Measurements from ENCODE around the gene MAP7D1. TPM values are rescaled to one million over a fixed set of nuclear protein-coding genes. Genes with fewer than 3 reads are reported as not detected.

MAP7D1 gene
- total RNA-seq, 1 experiment from 2014 or later, result 49.9 TPM

GRCh38 chr1:36134031-36134430 lies 21.9 kb upstream of the MAP7D1 start:
- Histone ChIP-seq H3K9ac (ENCODE audit: extremely low read depth, insufficient read length, low read length) (no peak overlapping the region), H3K4me2 (ENCODE audit: insufficient read depth, insufficient read length, low read length) (no peak overlapping the region)
- H3K36me3 Mint-ChIP-seq (ENCODE audit: insufficient read depth in 1 of 3, low read depth in 3 of 3), result peaks cover 3 to 23% (median 12%) of the 10 kb centered on the region in 3 experiments; a peak in 6 of 7 replicates

More at GRCh38 chr1:36134031-36134430, 21.9 kb upstream of the MAP7D1 start:
- Histone ChIP-seq H2BK12ac (ENCODE audit: insufficient read length, low read depth, low read length) (no peak overlapping the region), H3K9me3 (ENCODE audit: control insufficient read depth, low read depth, low read length) (no peaks in the 10 kb centered on the region), H2AFZ (ENCODE audit: low read length) (no peak overlapping the region), H3K27ac (ENCODE audit: insufficient read length, low read depth, low read length) (no peak overlapping the region), H2BK15ac (ENCODE audit: low read depth, low read length) (no peak overlapping the region), H2AK5ac (ENCODE audit: insufficient read length, low read length) (no peak overlapping the region), H2BK120ac (ENCODE audit: low read depth, low read length, poor library complexity, severe bottlenecking) (no peak overlapping the region), H4K91ac (ENCODE audit: insufficient read length, low read depth, low read length) (no peak overlapping the region), H4K8ac (replicated peaks; ENCODE audit: insufficient read length, low read depth, low read length) (no peak overlapping the region), H3K56ac (ENCODE audit: insufficient read length, low read depth, low read length) (no peak overlapping the region), H3K4ac (ENCODE audit: low read depth, low read length) (no peak overlapping the region), H3K4me1 (ENCODE audit: insufficient read depth, low read length) (0 out of 2 replicates have a peak, but pooled peaks cover 2% of the 10 kb centered on the region), H3K18ac (ENCODE audit: insufficient read length, low read depth, low read length) (no peak overlapping the region), H3K23ac (ENCODE audit: insufficient read length, low read depth, low read length) (no peak overlapping the region), H3K23me2 (ENCODE audit: insufficient read length, low read depth, low read length, poor library complexity, severe bottlenecking) (no peaks in the 10 kb centered on the region), H3K14ac (ENCODE audit: insufficient read depth, low read length) (no peak overlapping the region), H3K79me2 (ENCODE audit: insufficient read depth, low read length) (no peaks in the 10 kb centered on the region), H3T11ph (ENCODE audit: low read length) (no peak overlapping the region), H3K27me3 (ENCODE audit: insufficient read depth, low read length) (no peaks in the 10 kb centered on the region), H4K20me1 (ENCODE audit: control insufficient read depth, insufficient read depth, insufficient read length) (no peaks in the 10 kb centered on the region), H2BK20ac (ENCODE audit: low read depth, low read length, poor library complexity, severe bottlenecking) (no peak overlapping the region), H4K5ac (ENCODE audit: insufficient read length, low read depth, low read length) (no peak overlapping the region), H2BK5ac (ENCODE audit: insufficient read length, low read length) (no peak overlapping the region), H3K79me1 (ENCODE audit: insufficient read depth, low read depth, low read length, poor library complexity, severe bottlenecking) (no peaks in the 10 kb centered on the region)
- DNase-seq, result no peak
- H3K9me3 Mint-ChIP-seq, result no peaks in the 10 kb centered on the region
- H3K4me1 Mint-ChIP-seq, result peaks cover 6 to 12% of the 10 kb centered on the region in 2 experiments
- no peak overlapping the region for H3K4me3 Mint-ChIP-seq
- no peaks in the 10 kb centered on the region; the same call in 1 of the 2 replicates for H3K27me3 Mint-ChIP-seq (ENCODE audit: low read depth)
- H3K27ac Mint-ChIP-seq, result no peak overlapping the region
- WGBS (ENCODE audit: extremely low coverage, insufficient read length, low lambda C conversion rate), result no CpG with 5 or more reads among the region's 6 CpGs
- TF ChIP-seq CTCF (conservative IDR thresholded peaks at IDR 0.05), result no peak
